Right atrium auricular region (tissue), 2 donors: Measurements from ENCODE around the gene ABCA6. TPM values are rescaled to one million over a fixed set of nuclear protein-coding genes. Genes with fewer than 3 reads are reported as not detected.

ENCODE experiments used
- DNase-seq: peaks from one replicate; pipeline ENCODE4 v3.0.0-alpha.2; 2019; ENCODE audit warnings: low spot score
- H3K27ac ChIP-seq, 2 donors: fragments of 200-600 bp; sonication (generic); 1 replicate in 1 of 2; 2 replicates in 1 of 2; pipeline ENCODE4 v1.5.1; 2016 to 2019
- H3K27me3 ChIP-seq, 2 donors: fragments of 200-600 bp; sonication (generic); one replicate each; pipeline versions ENCODE4 v1.5.1 to v1.6.0; 2017 to 2019
- H3K36me3 ChIP-seq: fragments of 200-600 bp; sonication (generic); one replicate; pipeline ENCODE4 v1.5.1; 2016
- H3K4me1 ChIP-seq, 2 donors: fragments of 200-600 bp; sonication (generic); one replicate each; pipeline versions ENCODE4 v1.5.1 to v1.6.0; 2017 to 2019
- H3K4me3 ChIP-seq, 2 donors: fragments of 200-600 bp; sonication (generic); 1 replicate in 1 of 2; 2 replicates in 1 of 2; pipeline ENCODE4 v1.5.1; 2017 to 2019; ENCODE audit warnings: mild to moderate bottlenecking in 1 of 2, moderate library complexity in 1 of 2
- H3K9me3 ChIP-seq, 2 donors: fragments of 200-600 bp; sonication (generic); one replicate each; pipeline ENCODE4 v1.5.1; 2019
- total RNA-seq, 2 donors: library from RNA; depleted of rRNA; stranded (reverse); fragments of >200 nt; gene quantifications; one replicate each; pipeline ENCODE4 v1.1.0, GENCODE V29; 2016
- TF ChIP-seq, protein P1 (sequence below), 2 donors: fragments of 200-600 bp; sonication (generic); IDR thresholded peaks; one replicate each; pipeline ENCODE4 v1.5.1; 2019; ENCODE audit warnings: antibody characterized with exemption in 2 of 2

The ABCA6 gene
- total RNA-seq, 2 donors from 2014 or later = 20.0 to 41.9 TPM

- Histone ChIP-seq H3K4me1 (no peaks in the 10 kb centered on the region), H3K4me3 (no peak overlapping the region), H3K27me3 (no peaks in the 10 kb centered on the region), H3K9me3 (no peaks in the 10 kb centered on the region), H3K36me3 (no peaks in the 10 kb centered on the region), H3K27ac (no peak overlapping the region)
- DNase-seq = no peak
- TF ChIP-seq, protein P1, sequence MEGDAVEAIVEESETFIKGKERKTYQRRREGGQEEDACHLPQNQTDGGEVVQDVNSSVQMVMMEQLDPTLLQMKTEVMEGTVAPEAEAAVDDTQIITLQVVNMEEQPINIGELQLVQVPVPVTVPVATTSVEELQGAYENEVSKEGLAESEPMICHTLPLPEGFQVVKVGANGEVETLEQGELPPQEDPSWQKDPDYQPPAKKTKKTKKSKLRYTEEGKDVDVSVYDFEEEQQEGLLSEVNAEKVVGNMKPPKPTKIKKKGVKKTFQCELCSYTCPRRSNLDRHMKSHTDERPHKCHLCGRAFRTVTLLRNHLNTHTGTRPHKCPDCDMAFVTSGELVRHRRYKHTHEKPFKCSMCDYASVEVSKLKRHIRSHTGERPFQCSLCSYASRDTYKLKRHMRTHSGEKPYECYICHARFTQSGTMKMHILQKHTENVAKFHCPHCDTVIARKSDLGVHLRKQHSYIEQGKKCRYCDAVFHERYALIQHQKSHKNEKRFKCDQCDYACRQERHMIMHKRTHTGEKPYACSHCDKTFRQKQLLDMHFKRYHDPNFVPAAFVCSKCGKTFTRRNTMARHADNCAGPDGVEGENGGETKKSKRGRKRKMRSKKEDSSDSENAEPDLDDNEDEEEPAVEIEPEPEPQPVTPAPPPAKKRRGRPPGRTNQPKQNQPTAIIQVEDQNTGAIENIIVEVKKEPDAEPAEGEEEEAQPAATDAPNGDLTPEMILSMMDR (IDR thresholded peaks at IDR 0.05) = no peak
Measured at GRCh38 chr17:69166957-69167356, 25.3 kb upstream of the ABCA6 start.

- no peak overlapping the region for H3K4me3 ChIP-seq
- H3K27ac ChIP-seq = no peak overlapping the region
- H3K27me3 ChIP-seq = no peaks in the 10 kb centered on the region
- H3K9me3 ChIP-seq = no peaks in the 10 kb centered on the region
- H3K4me1 ChIP-seq = no peaks in the 10 kb centered on the region
- DNase-seq = no peak
- TF ChIP-seq, protein P1 (IDR thresholded peaks at IDR 0.05) = no peak
- H3K36me3 ChIP-seq = no peaks in the 10 kb centered on the region
Measured at GRCh38 chr17:69164206-69164605, 22.5 kb upstream of the ABCA6 start.

GRCh38 chr17:69159418-69159817 is 17.7 kb upstream of the ABCA6 start:
- no peak for DNase-seq
- no peaks in the 10 kb centered on the region for H3K4me1 ChIP-seq
- no peaks in the 10 kb centered on the region for H3K36me3 ChIP-seq
- no peak overlapping the region for H3K4me3 ChIP-seq
- H3K27ac ChIP-seq = no peak overlapping the region
- TF ChIP-seq, protein P1 (IDR thresholded peaks at IDR 0.05) = no peak
- peaks cover 0 to 4% of the 10 kb centered on the region in 2 donors for H3K9me3 ChIP-seq
- no peaks in the 10 kb centered on the region for H3K27me3 ChIP-seq

DNA sequence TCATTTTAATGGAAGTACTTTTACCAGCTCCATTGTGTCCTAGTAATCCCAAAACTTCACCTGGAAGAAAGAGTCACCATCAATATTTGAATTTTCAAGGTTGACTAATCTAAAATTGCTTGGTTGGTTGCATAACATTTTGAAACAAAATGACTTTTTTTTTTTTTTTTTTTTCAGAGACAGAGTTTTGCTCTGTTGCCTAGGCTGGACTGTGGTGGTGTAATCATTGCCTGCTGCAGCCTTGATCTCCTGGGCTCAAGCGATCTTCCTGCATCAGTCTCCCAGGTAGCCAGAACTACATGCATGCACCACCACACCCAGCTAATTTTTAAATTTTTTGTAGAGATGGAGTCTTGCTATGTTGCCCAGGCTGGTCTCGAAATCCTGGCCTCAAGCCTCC is 12.6 kb upstream of the ABCA6 start:
- DNase-seq = no peak
- Histone ChIP-seq H3K4me1 (no peaks in the 10 kb centered on the region), H3K27ac (no peak overlapping the region), H3K4me3 (no peak overlapping the region), H3K27me3 (no peaks in the 10 kb centered on the region), H3K9me3 (peaks cover 0 to 4% of the 10 kb centered on the region in 2 donors), H3K36me3 (no peaks in the 10 kb centered on the region)
- TF ChIP-seq, protein P1 (IDR thresholded peaks at IDR 0.05) = no peak

- no peaks in the 10 kb centered on the region for H3K27me3 ChIP-seq
- H3K4me1 ChIP-seq = no peaks in the 10 kb centered on the region
- H3K36me3 ChIP-seq = no peaks in the 10 kb centered on the region
- no peaks in the 10 kb centered on the region for H3K9me3 ChIP-seq
- TF ChIP-seq, protein P1 (IDR thresholded peaks at IDR 0.05) = no peak
- H3K27ac ChIP-seq = no peak overlapping the region
- DNase-seq = no peak
- H3K4me3 ChIP-seq = no peak overlapping the region
Measured at GRCh38 chr17:69150333-69150732, 8.6 kb upstream of the ABCA6 start.

- no peak for DNase-seq
- no peaks in the 10 kb centered on the region for H3K27me3 ChIP-seq
- H3K4me1 ChIP-seq = no peaks in the 10 kb centered on the region
- no peaks in the 10 kb centered on the region for H3K36me3 ChIP-seq
- no peaks in the 10 kb centered on the region for H3K9me3 ChIP-seq
- H3K27ac ChIP-seq = no peak overlapping the region
- TF ChIP-seq, protein P1 (IDR thresholded peaks at IDR 0.05) = no peak
- no peak overlapping the region for H3K4me3 ChIP-seq
Measured at GRCh38 chr17:69147460-69147859, 5.8 kb upstream of the ABCA6 start.
